ENCODE results near the gene PFDN4. TPM values are rescaled to one million over a fixed set of nuclear protein-coding genes. Genes with fewer than 3 reads are reported as not detected.
"Not testable (repeated sequence)": the region's sequence is repeated elsewhere in the genome, so short reads cannot be mapped to it uniquely, and the experiment has no call there.

Gene PFDN4
- total RNA-seq, 4 donors from 2014 or later = 11.0 to 33.0 (median 28.0) TPM

DNA sequence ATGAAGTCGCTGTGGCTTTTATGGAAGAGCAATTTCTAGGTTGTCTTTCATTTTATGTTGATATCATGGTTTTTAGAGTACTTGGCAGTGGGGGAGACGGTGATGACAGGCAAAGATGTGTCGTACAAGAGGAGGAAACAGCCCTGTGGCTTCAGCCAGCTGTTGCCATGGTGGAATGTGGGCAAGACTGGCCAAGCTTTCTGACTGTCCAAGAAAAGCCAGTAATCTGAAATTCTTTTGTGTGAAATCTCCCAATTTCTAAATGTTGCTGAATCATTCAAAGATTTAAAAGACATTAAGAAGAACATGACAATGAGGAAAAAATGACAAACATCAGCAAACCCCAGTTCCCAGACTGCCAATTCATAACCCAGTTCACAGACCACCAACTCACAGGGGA is 23.1 kb downstream of the PFDN4 start:
- no peaks in the 10 kb centered on the region for H3K36me3 ChIP-seq
- DNase-seq = no peak
- no peak overlapping the region for H3K4me3 ChIP-seq
- no peak for TF ChIP-seq POLR2A (IDR thresholded peaks at IDR 0.05)
- TF ChIP-seq, protein P1, sequence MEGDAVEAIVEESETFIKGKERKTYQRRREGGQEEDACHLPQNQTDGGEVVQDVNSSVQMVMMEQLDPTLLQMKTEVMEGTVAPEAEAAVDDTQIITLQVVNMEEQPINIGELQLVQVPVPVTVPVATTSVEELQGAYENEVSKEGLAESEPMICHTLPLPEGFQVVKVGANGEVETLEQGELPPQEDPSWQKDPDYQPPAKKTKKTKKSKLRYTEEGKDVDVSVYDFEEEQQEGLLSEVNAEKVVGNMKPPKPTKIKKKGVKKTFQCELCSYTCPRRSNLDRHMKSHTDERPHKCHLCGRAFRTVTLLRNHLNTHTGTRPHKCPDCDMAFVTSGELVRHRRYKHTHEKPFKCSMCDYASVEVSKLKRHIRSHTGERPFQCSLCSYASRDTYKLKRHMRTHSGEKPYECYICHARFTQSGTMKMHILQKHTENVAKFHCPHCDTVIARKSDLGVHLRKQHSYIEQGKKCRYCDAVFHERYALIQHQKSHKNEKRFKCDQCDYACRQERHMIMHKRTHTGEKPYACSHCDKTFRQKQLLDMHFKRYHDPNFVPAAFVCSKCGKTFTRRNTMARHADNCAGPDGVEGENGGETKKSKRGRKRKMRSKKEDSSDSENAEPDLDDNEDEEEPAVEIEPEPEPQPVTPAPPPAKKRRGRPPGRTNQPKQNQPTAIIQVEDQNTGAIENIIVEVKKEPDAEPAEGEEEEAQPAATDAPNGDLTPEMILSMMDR (IDR thresholded peaks at IDR 0.05) = no peak
- H3K27me3 ChIP-seq = no peaks in the 10 kb centered on the region
- H3K9me3 ChIP-seq = no peaks in the 10 kb centered on the region
- H3K27ac ChIP-seq = no peak overlapping the region
- no peaks in the 10 kb centered on the region for H3K4me1 ChIP-seq

DNA sequence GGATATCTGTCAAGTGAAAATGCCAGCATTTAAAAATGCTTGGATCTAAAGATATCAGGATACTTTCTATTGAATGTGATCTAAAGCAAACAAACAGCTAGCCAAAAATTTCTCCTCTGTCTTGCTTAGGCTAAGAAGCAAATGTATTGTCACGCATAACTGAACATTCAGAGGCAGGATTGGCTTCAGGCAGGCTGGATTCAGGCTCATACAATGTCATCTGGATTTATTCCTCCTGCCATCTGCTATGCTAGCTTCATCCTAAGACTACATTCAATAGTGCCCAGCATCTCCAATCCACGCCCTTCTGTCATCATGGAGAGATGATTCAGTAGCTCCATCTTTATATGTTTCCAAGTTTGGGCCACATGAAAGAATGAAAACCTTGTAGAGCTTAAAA is 27.1 kb downstream of the PFDN4 start:
- H3K9me3 ChIP-seq = no peaks in the 10 kb centered on the region
- no peak for TF ChIP-seq POLR2A (IDR thresholded peaks at IDR 0.05)
- TF ChIP-seq, protein P1 (IDR thresholded peaks at IDR 0.05) = no peak
- H3K27me3 ChIP-seq = no peaks in the 10 kb centered on the region
- no peak overlapping the region for H3K4me3 ChIP-seq
- no peaks in the 10 kb centered on the region for H3K36me3 ChIP-seq
- no peak overlapping the region for H3K27ac ChIP-seq
- no peak for DNase-seq
- H3K4me1 ChIP-seq = no peaks in the 10 kb centered on the region

DNA sequence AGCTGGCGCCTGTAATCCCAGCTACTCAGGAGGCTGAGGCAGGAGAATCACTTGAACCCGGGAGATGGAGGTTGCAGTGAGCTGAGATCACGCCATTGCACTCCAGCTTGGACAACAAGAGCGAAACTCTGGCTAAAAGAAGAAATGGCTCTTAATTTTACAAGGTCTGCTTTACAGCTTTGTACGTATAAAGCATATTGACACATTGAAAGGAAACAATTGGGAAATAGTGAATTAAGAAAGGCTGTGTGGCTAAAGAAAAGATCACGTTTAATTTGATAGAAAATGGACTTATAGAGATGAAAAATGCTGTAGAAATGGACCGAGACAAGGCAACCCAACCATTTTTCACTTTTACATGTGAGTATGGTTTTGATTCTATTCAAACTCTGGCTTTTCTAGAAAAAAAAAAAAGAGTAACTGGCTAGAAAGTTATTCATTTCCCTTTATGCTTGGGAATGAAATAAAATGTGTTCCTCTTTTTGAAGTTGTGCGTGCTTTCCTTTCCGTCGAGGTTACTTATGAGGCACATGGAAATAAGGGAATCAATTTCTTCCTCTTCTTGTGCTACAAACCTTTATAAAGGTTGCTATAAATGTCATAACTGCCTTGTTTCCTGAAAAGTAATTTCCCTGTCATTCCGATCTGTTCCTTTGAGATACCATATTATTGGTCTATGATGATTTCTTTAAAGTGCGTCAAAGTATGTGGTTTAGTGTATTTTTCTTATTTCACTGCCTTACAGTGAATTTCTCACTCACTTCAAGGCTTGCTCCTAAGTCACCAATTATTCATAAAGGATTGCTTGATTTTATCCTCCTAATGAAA is 29.4 kb downstream of the PFDN4 start:
- Histone ChIP-seq H3K36me3 (no peaks in the 10 kb centered on the region), H3K27me3 (no peaks in the 10 kb centered on the region), H3K4me3 (no peak overlapping the region), H3K9me3 (no peaks in the 10 kb centered on the region), H3K27ac (no peak overlapping the region), H3K4me1 (no peaks in the 10 kb centered on the region)
- no peak for DNase-seq
- no peak for TF ChIP-seq POLR2A (IDR thresholded peaks at IDR 0.05)
- TF ChIP-seq, protein P1 (IDR thresholded peaks at IDR 0.05) = no peak

DNA sequence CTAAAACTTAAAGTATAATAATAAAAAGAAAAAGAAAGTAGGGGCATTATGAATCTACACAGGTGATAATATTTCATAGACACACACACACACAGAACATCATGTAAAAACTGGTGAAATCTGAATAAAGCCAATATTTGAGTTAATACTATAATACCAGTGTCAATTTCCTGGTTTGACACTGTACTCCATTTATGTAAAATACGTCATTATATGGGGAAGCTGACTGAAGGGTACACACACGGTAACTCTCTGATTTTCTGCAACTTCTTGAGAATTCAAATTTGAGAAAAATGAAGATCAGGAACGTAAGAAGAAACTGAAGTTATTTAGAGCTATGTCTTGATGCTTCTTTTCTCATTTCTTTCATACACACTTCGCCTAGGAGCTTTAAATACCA is 36.2 kb downstream of the PFDN4 start:
- no peak for DNase-seq
- TF ChIP-seq POLR2A (IDR thresholded peaks at IDR 0.05) = no peak
- TF ChIP-seq, protein P1 (IDR thresholded peaks at IDR 0.05) = no peak
- no peaks in the 10 kb centered on the region for H3K36me3 ChIP-seq
- no peaks in the 10 kb centered on the region for H3K27me3 ChIP-seq
- no peaks in the 10 kb centered on the region for H3K4me1 ChIP-seq
- H3K27ac ChIP-seq = no peak overlapping the region
- no peaks in the 10 kb centered on the region for H3K9me3 ChIP-seq
- no peak overlapping the region for H3K4me3 ChIP-seq

DNA sequence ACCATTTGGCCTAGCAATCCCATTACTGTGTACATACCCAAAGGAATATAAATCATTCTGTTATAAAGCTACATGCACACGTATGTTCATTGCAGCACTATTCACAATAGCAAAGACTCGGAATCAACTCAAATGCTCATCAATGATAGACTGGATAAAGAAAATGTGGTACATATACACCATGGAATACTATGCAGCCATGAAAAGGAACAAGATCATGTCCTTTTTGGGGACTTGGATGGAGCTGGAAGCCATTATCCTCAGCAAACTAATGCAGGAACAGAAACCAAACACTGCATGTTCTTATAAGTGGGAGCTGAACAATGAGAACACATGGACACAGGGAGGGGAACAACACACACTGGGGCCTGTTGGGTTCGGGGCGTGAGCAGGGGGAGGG is 40.8 kb downstream of the PFDN4 start:
- H3K27me3 ChIP-seq, H3K9me3 ChIP-seq, H3K4me3 ChIP-seq, H3K36me3 ChIP-seq, DNase-seq, H3K4me1 ChIP-seq, H3K27ac ChIP-seq: not testable (repeated sequence)

DNA sequence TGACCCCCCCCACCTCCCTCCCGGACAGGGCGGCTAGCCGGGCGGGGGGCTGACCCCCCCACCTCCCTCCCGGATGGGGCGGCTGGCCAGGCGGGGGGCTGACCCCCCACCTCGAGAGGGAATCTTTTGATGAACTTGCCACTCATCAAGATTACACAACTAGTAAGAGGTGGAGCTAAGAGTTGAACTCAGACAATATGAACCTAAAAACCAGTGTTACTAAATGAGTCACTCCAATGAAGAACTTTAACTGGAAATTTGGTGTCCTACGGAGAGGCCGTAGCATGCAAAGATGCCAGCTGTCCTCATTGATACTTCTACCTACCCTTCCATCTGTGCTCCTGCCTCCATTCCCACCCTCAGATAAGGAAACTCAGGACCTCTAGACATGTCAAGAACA is 42.8 kb downstream of the PFDN4 start:
- H3K27ac ChIP-seq = no peak overlapping the region
- no peaks in the 10 kb centered on the region for H3K27me3 ChIP-seq
- no peak for TF ChIP-seq POLR2A (IDR thresholded peaks at IDR 0.05)
- TF ChIP-seq, protein P1 (IDR thresholded peaks at IDR 0.05) = no peak
- no peak for DNase-seq
- no peaks in the 10 kb centered on the region for H3K36me3 ChIP-seq
- H3K9me3 ChIP-seq = no peaks in the 10 kb centered on the region
- no peaks in the 10 kb centered on the region for H3K4me1 ChIP-seq
- no peak overlapping the region for H3K4me3 ChIP-seq
